K562 (cell line): ENCODE data around the gene MBD4. TPM values are rescaled to one million over a fixed set of nuclear protein-coding genes. Genes with fewer than 3 reads are reported as not detected.

ENCODE experiments used
- BRD9 ChIP-seq: fragments of 450-650 bp; IDR thresholded peaks from 2 replicates; pipeline ENCODE4 v1.6.1; 2018; ENCODE audit warnings: low read depth; ENCODE audit not compliant: partially characterized antibody
- MAFF ChIP-seq: IDR thresholded peaks from 2 replicates; pipeline ENCODE4 v1.6.1; 2012; ENCODE audit warnings: low read length, improper control_type of control experiment
- MGA ChIP-seq: fragments of 450-650 bp; IDR thresholded peaks from 2 replicates; pipeline ENCODE4 v1.6.1; 2016; ENCODE audit warnings: mild to moderate bottlenecking, moderate library complexity
- REST ChIP-seq, 2 experiments: fragments of 450-650 bp; formaldehyde crosslinking in 1 of 2; IDR thresholded peaks; 2 replicates each; pipeline versions ENCODE4 v1.4.0 to v1.6.1; 2014 to 2020; ENCODE audit warnings: mild to moderate bottlenecking in 2 of 2, borderline replicate concordance in 1 of 2, low read depth in 1 of 2
- RFX7 ChIP-seq: fragments of 250-450 bp; sonication (Bioruptor Pico); IDR thresholded peaks from 2 replicates; pipeline ENCODE4 v1.5.1; 2021; ENCODE audit warnings: mild to moderate bottlenecking
- U2AF2 ChIP-seq: fragments of 200-400 bp; formaldehyde crosslinking; optimal IDR thresholded peaks from 2 replicates; pipeline ENCODE3; 2017; ENCODE audit warnings: low read depth, mild to moderate bottlenecking, low read length
- ZBTB26 ChIP-seq: fragments of 450-650 bp; formaldehyde crosslinking; IDR thresholded peaks from 2 replicates; pipeline ENCODE4 v1.4.0; 2022; ENCODE audit warnings: missing genetic modification characterization
- polyA plus RNA-seq, 8 experiments: library from polyadenylated mRNA; depleted of rRNA in 4 of 8; stranded (reverse) in 5 of 8; unstranded in 3 of 8; fragments of >200 nt; fragmentation: Nextera tagmentation in 2 of 8; fragmentation: Illumina TruSeq in 1 of 8; extraction: Ambion mirVana in 2 of 8; extraction: Trizol in 1 of 8; gene quantifications; 2 replicates each; pipeline versions ENCODE4 v1.2.1 to v1.2.3, GENCODE V29; 2011 to 2014; ENCODE audit warnings: inconsistent platforms in 1 of 8, missing spikeins in 1 of 8
- total RNA-seq, 7 experiments: library from RNA; depleted of rRNA in 6 of 7; stranded (reverse); fragments of >200 nt in 6 of 7; fragmentation: Illumina TruSeq in 2 of 7; extraction: Trizol in 2 of 7; gene quantifications; 2 replicates each; pipeline versions ENCODE4 v1.2.1 to v1.2.3, GENCODE V29; 2011 to 2021; ENCODE audit warnings: low replicate concordance in 1 of 7

Gene MBD4
- total and polyA plus RNA-seq, 9 of the 15 experiments (the other 6 are each of a cell fraction or from before 2014, with no cell fraction given) = 13.3 to 63.9 (median 39.0) TPM

GRCh38 chr3:129399895-129400357 lies 39.8 kb downstream of the MBD4 start (continued):
- TF ChIP-seq REST (IDR thresholded peaks at IDR 0.05; ENCODE audit: borderline replicate concordance) (no peak), REST (CRISPR knock-in tag; IDR thresholded peaks at IDR 0.05; ENCODE audit: low read depth) (no peak), MAFF (no peak), MGA (no peak), U2AF2 (no peak), RFX7 (CRISPR knock-in tag) (no peak), ZBTB26 (no peak), BRD9 (no peak)
